Tibial artery (tissue), 4 donors: ENCODE data around the gene PDCD1.

Experiments
- DNase-seq, 2 donors: peaks; one replicate each; pipeline ENCODE4 v3.0.0-alpha.2; 2019
- H3K27ac ChIP-seq, 2 donors: fragments of 200-600 bp; sonication (generic) in 1 of 2; 1 replicate in 1 of 2; 2 replicates in 1 of 2; pipeline ENCODE4 v1.5.1; 2018 to 2019; ENCODE audit warnings: mild to moderate bottlenecking in 1 of 2
- H3K27me3 ChIP-seq, 2 donors: fragments of 200-600 bp; sonication (generic) in 1 of 2; one replicate each; pipeline versions ENCODE4 v1.5.1 to v1.6.0; 2016 to 2019
- H3K36me3 ChIP-seq, 3 donors: fragments of 200-600 bp; sonication (generic) in 2 of 3; one replicate each; pipeline ENCODE4 v1.5.1; 2016 to 2019; ENCODE audit warnings: mild to moderate bottlenecking in 2 of 3
- H3K4me1 ChIP-seq, 4 donors: fragments of 200-600 bp; sonication (generic) in 2 of 4; 1 replicate in 3 of 4; 2 replicates in 1 of 4; pipeline ENCODE4 v1.5.1; 2016 to 2019
- H3K4me3 ChIP-seq, 2 donors: fragments of 200-600 bp; sonication (generic) in 1 of 2; 1 replicate in 1 of 2; 2 replicates in 1 of 2; pipeline ENCODE4 v1.5.1; 2018 to 2019; ENCODE audit warnings: mild to moderate bottlenecking in 2 of 2
- H3K9me3 ChIP-seq, 3 donors: fragments of 200-600 bp; sonication (generic) in 1 of 3; one replicate each; pipeline ENCODE4 v1.5.1; 2016 to 2019
- intact Hi-C: fragments of 100-400 bp; cut with DNase I; formaldehyde crosslinking; loops from one replicate; pipeline ENCODE4 v1.15.0; 2023; ENCODE audit warnings: low total_unique reads
- TF ChIP-seq, protein P1 (sequence below), 2 experiments: fragments of 200-600 bp in 1 of 2; fragments of 450-650 bp in 1 of 2; IDR thresholded peaks; one replicate each; pipeline ENCODE4 v1.5.1; 2017 to 2019; ENCODE audit warnings: antibody characterized with exemption in 2 of 2, mild to moderate bottlenecking in 1 of 2, moderate library complexity in 1 of 2

PDCD1 gene

GRCh38 chr2:241884951-241885290 is 26.2 kb upstream of the PDCD1 start:
- Histone ChIP-seq H3K9me3 (no peaks in the 10 kb centered on the region), H3K4me3 (no peak overlapping the region), H3K36me3 (no peaks in the 10 kb centered on the region), H3K27ac (no peak overlapping the region), H3K27me3 (peaks cover 0 to 6% of the 10 kb centered on the region in 2 donors), H3K4me1 (peaks cover 0 to 26% (median 11%) of the 10 kb centered on the region in 4 donors)
- no peak for DNase-seq
- intact Hi-C loops: no loop called here
- TF ChIP-seq, protein P1, sequence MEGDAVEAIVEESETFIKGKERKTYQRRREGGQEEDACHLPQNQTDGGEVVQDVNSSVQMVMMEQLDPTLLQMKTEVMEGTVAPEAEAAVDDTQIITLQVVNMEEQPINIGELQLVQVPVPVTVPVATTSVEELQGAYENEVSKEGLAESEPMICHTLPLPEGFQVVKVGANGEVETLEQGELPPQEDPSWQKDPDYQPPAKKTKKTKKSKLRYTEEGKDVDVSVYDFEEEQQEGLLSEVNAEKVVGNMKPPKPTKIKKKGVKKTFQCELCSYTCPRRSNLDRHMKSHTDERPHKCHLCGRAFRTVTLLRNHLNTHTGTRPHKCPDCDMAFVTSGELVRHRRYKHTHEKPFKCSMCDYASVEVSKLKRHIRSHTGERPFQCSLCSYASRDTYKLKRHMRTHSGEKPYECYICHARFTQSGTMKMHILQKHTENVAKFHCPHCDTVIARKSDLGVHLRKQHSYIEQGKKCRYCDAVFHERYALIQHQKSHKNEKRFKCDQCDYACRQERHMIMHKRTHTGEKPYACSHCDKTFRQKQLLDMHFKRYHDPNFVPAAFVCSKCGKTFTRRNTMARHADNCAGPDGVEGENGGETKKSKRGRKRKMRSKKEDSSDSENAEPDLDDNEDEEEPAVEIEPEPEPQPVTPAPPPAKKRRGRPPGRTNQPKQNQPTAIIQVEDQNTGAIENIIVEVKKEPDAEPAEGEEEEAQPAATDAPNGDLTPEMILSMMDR (IDR thresholded peaks at IDR 0.05): no peak

DNA sequence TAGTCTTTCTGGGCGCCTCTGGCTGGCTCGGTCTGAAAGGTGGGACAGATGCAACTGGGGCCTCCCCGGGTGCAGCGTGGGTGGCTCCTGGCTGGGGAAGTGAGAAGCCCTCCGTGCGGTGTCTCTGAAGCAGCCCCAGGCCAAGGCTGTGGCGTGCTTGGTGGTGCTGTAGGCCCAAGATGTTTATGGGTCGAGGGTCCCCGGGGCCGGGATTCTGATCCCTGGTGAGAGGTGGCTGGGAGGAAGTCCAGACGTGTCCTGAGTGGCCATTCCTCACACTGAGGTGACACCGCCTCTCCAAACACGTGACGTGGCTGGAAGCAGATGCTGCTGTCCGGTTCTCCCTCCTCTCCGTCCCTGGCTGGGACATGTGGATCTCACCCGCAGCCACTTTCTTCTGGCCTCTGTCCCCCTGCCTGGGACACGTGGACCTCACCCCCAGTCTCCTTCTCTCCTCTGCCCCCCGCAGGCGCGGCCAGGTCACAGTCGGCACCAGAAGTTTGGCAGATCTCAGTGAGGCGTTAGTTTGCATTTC is 23.5 kb upstream of the PDCD1 start:
- TF ChIP-seq, protein P1 (IDR thresholded peaks at IDR 0.05): no peak
- peaks cover 0 to 26% (median 13%) of the 10 kb centered on the region in 4 donors for H3K4me1 ChIP-seq
- intact Hi-C loops: no loop called here
- no peaks in the 10 kb centered on the region for H3K9me3 ChIP-seq
- peak overlapping the region; percentile 22 to 28 for H3K27ac ChIP-seq
- H3K4me3 ChIP-seq: peak overlapping the region; percentile 53 to 55
- H3K36me3 ChIP-seq: no peaks in the 10 kb centered on the region
- peaks cover 0 to 5% of the 10 kb centered on the region in 2 donors for H3K27me3 ChIP-seq
- peak; percentile 58 to 77 for DNase-seq

DNA sequence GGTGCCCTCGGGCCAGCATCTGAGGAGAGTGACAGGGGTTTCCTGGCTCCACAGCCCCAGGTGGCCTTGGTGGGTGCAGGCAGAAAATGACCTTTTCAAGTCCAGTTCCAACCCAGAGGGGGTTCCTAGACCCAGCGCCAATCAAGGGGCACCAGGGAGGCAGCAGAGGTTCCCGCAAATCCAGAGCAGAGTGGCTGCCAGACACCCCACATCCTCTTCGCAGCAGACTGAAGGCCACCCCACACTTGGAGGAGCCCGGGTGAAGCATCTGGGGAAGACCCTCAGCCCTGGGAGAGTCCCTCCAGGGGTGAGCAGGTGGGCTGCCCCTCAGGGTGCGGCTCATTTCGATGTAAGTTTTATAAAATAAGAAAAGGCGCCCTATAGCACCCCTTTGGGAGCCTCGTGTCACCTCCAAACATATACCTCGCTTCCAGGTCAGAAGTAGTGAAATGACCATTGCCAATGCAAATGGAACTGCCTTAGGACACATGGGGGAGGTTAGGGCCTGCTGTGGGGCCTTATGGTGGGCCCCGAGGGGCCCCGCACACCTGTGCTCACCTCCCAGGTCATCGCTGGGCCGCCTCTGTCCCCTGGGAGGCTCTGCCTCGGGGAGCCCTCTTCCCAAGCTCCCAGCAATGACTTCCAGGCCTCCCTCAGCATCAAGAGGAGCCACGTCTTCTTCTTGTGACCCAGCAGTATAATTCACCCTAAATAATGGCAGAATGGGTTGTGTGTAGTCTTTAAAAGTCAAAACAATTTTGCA is 21.8 kb upstream of the PDCD1 start:
- Histone ChIP-seq H3K9me3 (no peaks in the 10 kb centered on the region), H3K36me3 (no peaks in the 10 kb centered on the region), H3K27ac (peak overlapping the region in 1 of 2 donors; percentile 23), H3K4me3 (peak overlapping the region; percentile 53 to 55), H3K4me1 (peaks cover 0 to 26% (median 13%) of the 10 kb centered on the region in 4 donors), H3K27me3 (no peaks in the 10 kb centered on the region)
- intact Hi-C loops: no loop called here
- TF ChIP-seq, protein P1 (IDR thresholded peaks at IDR 0.05): no peak
- no peak for DNase-seq

GRCh38 chr2:241879326-241879725 is 20.6 kb upstream of the PDCD1 start:
- peaks cover 0 to 26% (median 13%) of the 10 kb centered on the region in 4 donors for H3K4me1 ChIP-seq
- H3K4me3 ChIP-seq: no peak overlapping the region
- no peaks in the 10 kb centered on the region for H3K9me3 ChIP-seq

GRCh38 chr2:241877989-241878970 is 19.6 kb upstream of the PDCD1 start:
- no peaks in the 10 kb centered on the region for H3K36me3 ChIP-seq
- TF ChIP-seq, protein P1 (IDR thresholded peaks at IDR 0.05): peak; percentile 36 to 62
- intact Hi-C loops: loop anchor here (5.0 to 10.0 kb wide), 2 partner anchors 193 to 1026 kb away; partner anchors contain the start of gene DTYMK
- H3K27ac ChIP-seq: no peak overlapping the region
- peaks cover 0 to 26% (median 13%) of the 10 kb centered on the region in 4 donors for H3K4me1 ChIP-seq
- peaks cover 0 to 5% of the 10 kb centered on the region in 2 donors for H3K27me3 ChIP-seq
- no peak overlapping the region for H3K4me3 ChIP-seq
- H3K9me3 ChIP-seq: no peaks in the 10 kb centered on the region
- peak in 1 of 2 donors; percentile 59 for DNase-seq

More at GRCh38 chr2:241879326-241879725, 20.6 kb upstream of the PDCD1 start:
- DNase-seq: no peak
- intact Hi-C loops: loop anchor here (5.0 to 10.0 kb wide), 2 partner anchors 195 to 1027 kb away; partner anchors contain the start of gene DTYMK
- TF ChIP-seq, protein P1 (IDR thresholded peaks at IDR 0.05): no peak
- H3K27ac ChIP-seq: no peak overlapping the region
- H3K36me3 ChIP-seq: no peaks in the 10 kb centered on the region
- peaks cover 0 to 2% of the 10 kb centered on the region in 2 donors for H3K27me3 ChIP-seq
